Caki2 (cell line): Measurements from ENCODE around the gene SLC39A10. TPM values are rescaled to one million over a fixed set of nuclear protein-coding genes. Genes with fewer than 3 reads are reported as not detected.
"Not testable (repeated sequence)": the region's sequence is repeated elsewhere in the genome, so short reads cannot be mapped to it uniquely, and the experiment has no call there.

ENCODE experiments used
- DNase-seq: peaks from one replicate; pipeline ENCODE4 v3.0.0-alpha.2; 2015; ENCODE audit warnings: low read depth
- in situ Hi-C: cut with HindIII; loops from 2 replicates; pipeline ENCODE4 v1.10.0; 2016; ENCODE audit warnings: low sequenced_read_pairs, low pct_unique_long_range_greater_than_20kb, mixed read lengths
- total RNA-seq: library from RNA; depleted of rRNA; stranded (reverse); fragments of >200 nt; shearing (Covaris generic); gene quantifications from 2 replicates; pipeline ENCODE4 v1.2.3, GENCODE V29; 2014; ENCODE audit warnings: low replicate concordance

Gene SLC39A10
- total RNA-seq, 1 experiment from 2014 or later = 27.1 TPM

GRCh38 chr2:195642027-195642678, 14.9 kb upstream of the SLC39A10 start:
- DNase-seq = no peak
- in situ Hi-C loops = no loop called here

GRCh38 chr2:195642679-195643068, 14.4 kb upstream of the SLC39A10 start:
- peak; percentile 42 for DNase-seq
- in situ Hi-C loops = no loop called here

- in situ Hi-C loops, DNase-seq: not testable (repeated sequence)
Observed at GRCh38 chr2:195644708-195645107, 12.3 kb upstream of the SLC39A10 start.

- no peak for DNase-seq
- in situ Hi-C loops = no loop called here
Observed at GRCh38 chr2:195645413-195645812, 11.6 kb upstream of the SLC39A10 start.

GRCh38 chr2:195646424-195646823, 10.6 kb upstream of the SLC39A10 start:
- DNase-seq = no peak
- in situ Hi-C loops = no loop called here

- in situ Hi-C loops = no loop called here
Observed at GRCh38 chr2:195647302-195647701, 9.7 kb upstream of the SLC39A10 start.

GRCh38 chr2:195648370-195648769, 8.7 kb upstream of the SLC39A10 start:
- DNase-seq, in situ Hi-C loops: not testable (repeated sequence)

More at GRCh38 chr2:195647302-195647701, 9.7 kb upstream of the SLC39A10 start:
- DNase-seq = no peak

GRCh38 chr2:195648787-195649186, 8.2 kb upstream of the SLC39A10 start:
- in situ Hi-C loops = no loop called here
- no peak for DNase-seq

GRCh38 chr2:195649629-195650190, 7.3 kb upstream of the SLC39A10 start:
- in situ Hi-C loops = no loop called here
- DNase-seq = no peak

GRCh38 chr2:195651046-195651445, 6.0 kb upstream of the SLC39A10 start:
- in situ Hi-C loops = no loop called here
- DNase-seq = no peak

GRCh38 chr2:195652911-195653310, 4.1 kb upstream of the SLC39A10 start:
- no peak for DNase-seq
- in situ Hi-C loops = no loop called here

GRCh38 chr2:195656161-195656858, 716 bp upstream of the SLC39A10 start:
- in situ Hi-C loops = no loop called here

GRCh38 chr2:195657634-195658540, 861 bp downstream of the SLC39A10 start:
- in situ Hi-C loops = no loop called here
- DNase-seq = peak; percentile 82

More at GRCh38 chr2:195656161-195656858, 716 bp upstream of the SLC39A10 start:
- DNase-seq = no peak

- in situ Hi-C loops = no loop called here
- DNase-seq = no peak
Observed at GRCh38 chr2:195658541-195658890, 1.5 kb downstream of the SLC39A10 start.

GRCh38 chr2:195659114-195659513, 2.1 kb downstream of the SLC39A10 start:
- peak; percentile 30 for DNase-seq
- in situ Hi-C loops = no loop called here

GRCh38 chr2:195659982-195660890, 3.2 kb downstream of the SLC39A10 start:
- in situ Hi-C loops = no loop called here
- DNase-seq = peak; percentile 61

- DNase-seq = no peak
- in situ Hi-C loops = no loop called here
Observed at GRCh38 chr2:195662138-195662537, 5.1 kb downstream of the SLC39A10 start.

- in situ Hi-C loops = no loop called here
Observed at GRCh38 chr2:195663007-195663406, 6.0 kb downstream of the SLC39A10 start.

More at GRCh38 chr2:195663007-195663406, 6.0 kb downstream of the SLC39A10 start:
- DNase-seq = no peak
